ENCODE data around the gene UGP2. TPM values are rescaled to one million over a fixed set of nuclear protein-coding genes. Genes with fewer than 3 reads are reported as not detected.

The UGP2 gene
- total and polyA plus RNA-seq, 2 of the 8 experiments (the other 6 are each of a cell fraction or from before 2014, with no cell fraction given), result 278 to 956 TPM

- TF ChIP-seq CHD7 (IDR thresholded peaks at IDR 0.05; ENCODE audit: insufficient replicate concordance, low read length), result no peak
- TF ChIP-seq EP300 (IDR thresholded peaks at IDR 0.05; ENCODE audit: borderline replicate concordance in 1 of 2, low read depth in 2 of 2, low read length in 2 of 2), result no peak
- no peak for TF ChIP-seq MAFK (IDR thresholded peaks at IDR 0.05; ENCODE audit: low read depth, low read length)
- peak in 1 of 2 experiments; percentile 48; a peak in 2 of 3 replicates for TF ChIP-seq POLR2A (IDR thresholded peaks at IDR 0.05; ENCODE audit: control extremely low read depth in 1 of 2, low read depth in 2 of 2, low read length in 2 of 2)
Measured at GRCh38 chr2:63871864-63872263, 30.2 kb downstream of the UGP2 start (continued).

Data from H1 (cell line).